ENCODE results near the gene RASD1.

Gene RASD1

DNA sequence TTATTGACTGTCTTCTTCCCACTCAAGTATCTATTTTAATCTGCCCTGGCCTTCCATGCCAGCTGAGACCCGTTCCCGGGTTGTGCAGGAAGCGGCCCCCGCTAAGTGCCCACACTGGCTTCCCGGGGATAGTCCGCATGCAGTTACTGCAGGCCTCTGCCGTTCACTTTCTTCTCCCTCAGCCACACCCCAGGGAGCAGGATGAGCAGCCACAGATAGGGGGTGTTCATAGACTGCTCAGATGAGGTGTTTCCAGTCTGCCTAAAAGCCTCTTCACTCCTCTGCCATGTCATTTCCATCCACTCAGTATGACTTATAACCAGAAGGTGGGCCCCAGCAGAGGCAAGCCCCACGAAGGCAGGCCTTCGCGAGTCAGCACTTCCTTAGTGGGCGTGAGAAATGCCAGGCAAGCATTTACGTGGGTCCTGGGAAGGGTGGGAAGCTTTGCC is 11.7 kb downstream of the RASD1 start:
- H3K4me3 ChIP-seq (ENCODE audit: low read depth, low read length) = no peak overlapping the region
- DNase-seq (ENCODE audit: low read depth) = no peak
- TF ChIP-seq, protein P1, sequence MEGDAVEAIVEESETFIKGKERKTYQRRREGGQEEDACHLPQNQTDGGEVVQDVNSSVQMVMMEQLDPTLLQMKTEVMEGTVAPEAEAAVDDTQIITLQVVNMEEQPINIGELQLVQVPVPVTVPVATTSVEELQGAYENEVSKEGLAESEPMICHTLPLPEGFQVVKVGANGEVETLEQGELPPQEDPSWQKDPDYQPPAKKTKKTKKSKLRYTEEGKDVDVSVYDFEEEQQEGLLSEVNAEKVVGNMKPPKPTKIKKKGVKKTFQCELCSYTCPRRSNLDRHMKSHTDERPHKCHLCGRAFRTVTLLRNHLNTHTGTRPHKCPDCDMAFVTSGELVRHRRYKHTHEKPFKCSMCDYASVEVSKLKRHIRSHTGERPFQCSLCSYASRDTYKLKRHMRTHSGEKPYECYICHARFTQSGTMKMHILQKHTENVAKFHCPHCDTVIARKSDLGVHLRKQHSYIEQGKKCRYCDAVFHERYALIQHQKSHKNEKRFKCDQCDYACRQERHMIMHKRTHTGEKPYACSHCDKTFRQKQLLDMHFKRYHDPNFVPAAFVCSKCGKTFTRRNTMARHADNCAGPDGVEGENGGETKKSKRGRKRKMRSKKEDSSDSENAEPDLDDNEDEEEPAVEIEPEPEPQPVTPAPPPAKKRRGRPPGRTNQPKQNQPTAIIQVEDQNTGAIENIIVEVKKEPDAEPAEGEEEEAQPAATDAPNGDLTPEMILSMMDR (IDR thresholded peaks at IDR 0.05; ENCODE audit: insufficient read depth, low read depth, low read length, missing control alignments) = no peak

DNA sequence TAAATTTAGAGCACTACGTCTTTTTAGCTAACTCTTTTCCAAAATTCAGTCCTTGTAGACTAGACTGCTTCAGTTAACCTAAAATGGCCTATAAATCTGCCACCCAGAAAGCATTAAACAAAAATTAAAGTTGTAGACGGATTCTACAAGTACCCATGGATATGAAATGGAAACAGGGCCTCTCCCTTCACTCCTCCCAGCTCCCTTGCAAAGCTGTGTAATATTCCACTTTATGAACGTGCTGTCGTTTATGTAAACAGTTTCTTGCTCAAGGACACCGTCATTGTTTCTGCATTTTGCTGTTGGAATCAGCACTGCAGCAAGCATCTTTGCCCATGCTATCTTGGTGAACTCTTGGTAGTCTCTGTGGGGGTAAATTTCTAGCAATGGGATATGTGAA is 14.3 kb downstream of the RASD1 start:
- TF ChIP-seq, protein P1 (IDR thresholded peaks at IDR 0.05; ENCODE audit: insufficient read depth, low read depth, low read length, missing control alignments) = no peak
- no peak overlapping the region for H3K4me3 ChIP-seq (ENCODE audit: low read depth, low read length)

DNA sequence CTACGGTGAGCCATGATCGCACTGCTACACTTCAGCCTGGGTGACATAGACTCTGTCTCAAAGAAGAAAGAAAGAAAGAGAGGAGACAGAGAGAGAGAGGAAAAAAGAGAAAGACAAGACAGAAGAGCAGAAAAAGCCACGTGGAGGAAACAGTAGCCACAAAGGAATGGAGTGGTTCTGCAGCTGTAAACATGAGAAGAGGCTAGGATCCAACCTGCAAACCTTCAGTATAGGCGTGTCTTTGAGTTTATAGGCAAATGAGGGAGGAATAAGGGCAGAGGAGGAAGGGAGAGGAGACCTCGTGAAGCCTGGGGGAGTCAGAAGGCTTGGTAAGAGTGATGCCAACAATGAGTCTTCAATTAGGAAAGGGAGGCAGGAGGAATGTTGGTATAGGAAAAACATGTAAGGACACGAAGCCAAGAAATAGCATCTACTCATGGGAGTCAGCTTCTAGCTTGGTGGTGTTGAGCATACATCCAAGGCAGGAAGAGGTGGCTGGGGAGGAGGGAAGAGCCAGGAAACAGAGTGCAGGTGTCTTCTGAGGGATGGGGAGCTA is 15.5 kb downstream of the RASD1 start:
- H3K4me3 ChIP-seq (ENCODE audit: low read depth, low read length) = no peak overlapping the region
- DNase-seq (ENCODE audit: low read depth) = no peak
- TF ChIP-seq, protein P1 (IDR thresholded peaks at IDR 0.05; ENCODE audit: insufficient read depth, low read depth, low read length, missing control alignments) = no peak

More for the DNA sequence above, 14.3 kb downstream of the RASD1 start:
- no peak for DNase-seq (ENCODE audit: low read depth)

DNA sequence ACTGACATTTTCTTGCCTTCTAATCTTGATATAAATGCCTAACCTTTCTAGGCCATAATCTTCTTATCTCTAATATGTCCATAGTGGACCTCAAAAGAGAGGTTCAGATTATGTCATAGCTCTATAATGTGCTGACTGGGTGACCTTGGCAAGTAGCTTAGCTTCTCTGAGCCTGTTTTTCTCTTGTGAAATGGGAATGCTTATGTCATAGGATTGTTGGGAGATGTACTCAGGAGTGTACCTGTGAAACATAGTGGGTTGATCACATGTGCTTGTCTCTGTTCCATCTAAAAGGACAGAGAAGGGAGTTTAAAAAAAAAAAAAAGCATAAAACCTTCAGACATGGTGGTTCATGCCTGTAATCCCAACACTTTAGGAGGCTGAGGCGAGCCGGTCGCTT is 17.0 kb downstream of the RASD1 start:
- no peak overlapping the region for H3K4me3 ChIP-seq (ENCODE audit: low read depth, low read length)
- TF ChIP-seq, protein P1 (IDR thresholded peaks at IDR 0.05; ENCODE audit: insufficient read depth, low read depth, low read length, missing control alignments) = no peak
- no peak for DNase-seq (ENCODE audit: low read depth)

DNA sequence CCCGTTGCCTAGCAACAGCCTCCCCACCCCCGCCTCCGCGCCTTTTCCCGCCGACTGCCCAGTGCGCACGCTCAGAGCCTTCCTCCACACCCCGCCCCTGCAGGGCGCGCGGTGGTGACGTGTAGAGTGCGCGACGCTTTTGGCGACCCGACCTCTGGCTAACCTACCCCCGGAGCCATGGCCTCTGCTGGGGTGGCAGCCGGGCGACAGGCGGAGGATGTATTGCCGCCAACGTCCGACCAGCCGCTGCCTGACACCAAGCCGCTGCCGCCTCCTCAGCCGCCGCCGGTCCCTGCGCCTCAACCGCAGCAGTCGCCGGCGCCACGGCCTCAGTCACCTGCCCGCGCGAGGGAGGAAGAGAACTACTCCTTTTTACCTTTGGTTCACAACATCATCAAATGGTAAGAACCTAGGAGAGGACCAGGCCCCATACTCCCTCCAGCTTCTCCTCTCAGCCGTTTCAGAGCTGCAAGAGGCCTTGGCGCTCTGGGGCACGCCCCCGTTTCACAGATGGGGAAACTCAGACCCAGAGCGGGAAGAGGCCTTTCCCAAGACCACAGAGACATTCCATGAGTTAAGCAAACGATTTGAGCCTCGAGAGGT is 19.2 kb downstream of the RASD1 start, which contains the start of gene MED9:
TSS of gene MED9 (plus strand) at position 136 of the 603 bp plus-strand sequence. CDS start at position 178, 42 bp downstream.
- H3K4me3 ChIP-seq (ENCODE audit: low read depth, low read length) = peak within 1 kb of the TSS; percentile 83
- TF ChIP-seq, protein P1 (IDR thresholded peaks at IDR 0.05; ENCODE audit: insufficient read depth, low read depth, low read length, missing control alignments) = no peak

DNA sequence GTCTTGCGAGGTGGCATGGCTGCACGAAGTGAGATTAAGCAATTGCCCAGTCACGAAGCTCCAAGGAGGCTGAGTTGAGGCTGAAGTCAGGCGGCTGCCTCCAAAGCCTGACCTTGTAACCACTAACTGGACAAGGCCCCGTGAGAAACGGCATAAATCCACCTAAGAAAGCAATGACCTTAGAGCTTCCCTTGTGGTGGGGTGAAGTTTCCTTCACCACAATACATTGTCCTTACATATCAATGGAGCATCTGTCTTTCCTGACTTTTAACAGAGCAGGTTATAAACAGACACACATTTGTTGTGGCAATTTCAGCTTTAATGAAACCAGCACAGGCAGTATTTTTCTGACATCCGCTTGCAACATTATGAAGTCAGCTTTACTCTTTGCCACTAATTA is 21.9 kb downstream of the RASD1 start:
- H3K4me3 ChIP-seq (ENCODE audit: low read depth, low read length) = no peak overlapping the region
- DNase-seq (ENCODE audit: low read depth) = no peak
- TF ChIP-seq, protein P1 (IDR thresholded peaks at IDR 0.05; ENCODE audit: insufficient read depth, low read depth, low read length, missing control alignments) = no peak

More for the DNA sequence above, 19.2 kb downstream of the RASD1 start, which contains the start of gene MED9:
- peak; percentile 94 for DNase-seq (ENCODE audit: low read depth)

All from GM12865 (cell line).